GM19043 (cell line): Measurements from ENCODE around the gene GAL.

Experiments
- ATAC-seq: cut with Tn5 transposase; IDR thresholded peaks from one replicate; pipeline ENCODE4 v1.9.1; 2021; ENCODE audit warnings: low read depth; ENCODE audit not compliant: unreplicated experiment

Gene GAL

DNA sequence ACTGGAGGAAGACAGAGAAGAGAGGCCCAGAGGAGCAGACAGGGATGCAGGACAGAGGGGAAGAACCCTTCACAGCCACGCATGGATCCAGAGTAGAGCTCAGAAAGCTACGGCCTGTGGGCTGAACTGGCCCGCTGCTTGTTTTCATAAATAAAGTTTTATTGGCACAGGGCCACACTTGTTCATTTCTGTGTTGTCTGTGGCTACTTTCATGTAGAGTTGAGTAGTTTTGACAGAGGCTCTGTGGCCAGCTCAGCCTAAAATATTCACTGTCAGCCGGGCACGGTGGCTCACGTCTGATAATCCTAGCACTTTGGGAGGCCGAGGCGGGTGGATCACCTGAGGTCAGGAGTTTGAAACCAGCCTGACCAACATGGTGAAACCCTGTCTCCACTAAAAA is 26.2 kb upstream of the GAL start:
- ATAC-seq = no peak

- no peak for ATAC-seq
Measured at GRCh38 chr11:68658661-68659060, 25.7 kb upstream of the GAL start.

DNA sequence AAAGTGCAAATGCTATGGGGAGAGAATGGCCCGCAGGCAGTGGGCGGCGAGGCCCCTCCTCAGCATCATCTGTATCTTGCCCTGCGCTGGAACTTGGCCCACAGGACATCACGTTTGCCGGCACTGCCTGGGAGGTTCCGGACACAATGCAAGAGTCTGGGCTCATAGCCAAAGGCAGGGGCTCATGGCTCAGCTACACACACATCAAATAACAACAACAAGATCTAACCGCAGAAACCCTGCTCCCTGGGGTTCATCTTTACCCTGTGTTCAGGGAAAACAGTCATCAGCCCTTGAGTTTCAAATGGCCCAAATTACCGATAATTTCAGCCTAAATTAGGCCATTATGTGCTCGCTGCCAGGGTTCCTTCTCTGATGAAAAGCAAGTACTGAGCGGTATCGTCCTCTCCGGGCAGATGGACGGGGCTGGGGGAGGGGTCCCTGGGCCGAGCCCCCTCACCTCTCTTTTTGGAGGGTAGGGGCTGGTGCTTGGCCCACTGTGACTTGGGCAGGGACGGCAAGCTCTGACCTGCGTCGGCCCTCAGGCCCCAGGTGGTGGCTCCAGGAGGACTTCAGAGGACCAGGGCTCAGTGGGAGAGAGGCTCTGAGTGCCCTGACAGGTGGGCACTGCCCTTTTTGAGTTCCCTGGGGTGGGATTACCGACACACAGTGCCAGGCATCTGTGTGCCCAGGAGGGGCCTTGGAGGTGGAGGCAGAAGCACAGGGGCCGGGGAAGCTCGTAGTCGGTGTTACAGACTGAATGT is 25.0 kb upstream of the GAL start:
- no peak for ATAC-seq

- no peak for ATAC-seq
Measured at GRCh38 chr11:68660066-68660810, 24.1 kb upstream of the GAL start.

GRCh38 chr11:68661014-68661413 is 23.3 kb upstream of the GAL start:
- ATAC-seq = no peak

DNA sequence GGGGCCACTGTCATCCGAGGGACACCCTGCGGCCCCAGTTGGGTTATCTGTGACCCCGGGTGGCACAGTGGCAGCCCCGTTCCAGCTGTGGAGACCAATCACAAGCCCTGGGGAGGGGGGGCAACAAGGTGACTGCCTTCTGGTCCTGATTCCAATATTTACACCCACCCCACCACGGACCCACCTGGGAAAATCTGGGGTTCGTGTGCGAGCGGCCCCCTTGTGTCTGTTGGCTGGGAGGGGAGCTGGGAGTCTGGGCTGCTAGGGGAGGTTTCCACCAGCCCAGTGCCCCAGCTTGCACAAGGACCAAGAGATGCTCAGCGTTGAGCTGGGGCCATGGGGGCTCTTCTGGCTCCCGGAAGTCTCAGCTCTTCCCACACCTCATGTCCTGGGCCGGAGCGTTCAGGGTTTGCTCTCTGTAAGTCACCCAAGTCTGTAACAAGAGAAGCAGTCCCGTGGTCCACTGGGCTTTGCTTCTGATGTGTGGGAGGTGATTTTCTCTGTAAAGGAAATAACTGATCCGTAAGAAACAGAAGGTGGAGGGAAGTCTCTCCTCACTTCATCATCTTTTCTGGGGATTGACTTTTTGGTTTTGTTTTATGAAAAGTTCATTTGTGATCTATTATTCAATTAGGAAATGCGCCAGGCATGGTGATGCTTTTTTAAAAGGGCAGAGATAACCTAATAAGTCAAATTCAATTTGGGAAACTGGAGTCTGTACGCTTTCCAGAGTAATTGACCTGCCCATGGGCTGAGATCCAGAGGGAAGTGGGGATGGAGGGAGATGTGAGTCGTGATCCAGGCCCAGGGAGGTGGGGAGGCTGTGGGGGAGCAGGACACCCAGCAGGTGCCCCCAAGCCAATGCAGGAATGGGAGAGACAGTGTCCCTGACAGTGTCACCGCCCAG is 22.4 kb upstream of the GAL start:
- ATAC-seq = no peak

DNA sequence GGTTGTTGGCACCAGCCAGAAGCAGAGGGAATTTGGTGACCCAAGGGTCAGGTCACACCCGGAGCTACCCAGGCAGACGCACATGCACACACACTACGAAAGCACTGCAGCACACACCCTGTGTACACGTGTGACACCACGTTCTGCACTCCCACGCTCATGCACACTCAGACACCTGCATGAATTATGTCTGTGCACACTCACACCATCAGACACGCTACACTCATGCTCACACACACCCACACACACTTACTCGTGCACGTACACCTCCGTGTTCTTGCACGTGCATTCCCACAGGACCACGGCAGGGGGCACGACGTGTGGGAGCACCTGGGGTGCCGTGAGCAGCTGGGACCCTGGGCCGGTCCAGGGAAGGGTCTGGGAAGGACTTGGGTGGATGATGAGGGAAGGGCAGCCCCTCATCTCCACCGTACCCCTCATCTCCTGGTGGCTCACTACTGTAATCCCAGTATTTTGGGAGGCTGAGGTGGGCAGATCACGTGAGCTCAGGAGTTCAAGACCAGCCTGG is 20.8 kb upstream of the GAL start:
- no peak for ATAC-seq

- no peak for ATAC-seq
Measured at GRCh38 chr11:68664141-68664540, 20.2 kb upstream of the GAL start.

DNA sequence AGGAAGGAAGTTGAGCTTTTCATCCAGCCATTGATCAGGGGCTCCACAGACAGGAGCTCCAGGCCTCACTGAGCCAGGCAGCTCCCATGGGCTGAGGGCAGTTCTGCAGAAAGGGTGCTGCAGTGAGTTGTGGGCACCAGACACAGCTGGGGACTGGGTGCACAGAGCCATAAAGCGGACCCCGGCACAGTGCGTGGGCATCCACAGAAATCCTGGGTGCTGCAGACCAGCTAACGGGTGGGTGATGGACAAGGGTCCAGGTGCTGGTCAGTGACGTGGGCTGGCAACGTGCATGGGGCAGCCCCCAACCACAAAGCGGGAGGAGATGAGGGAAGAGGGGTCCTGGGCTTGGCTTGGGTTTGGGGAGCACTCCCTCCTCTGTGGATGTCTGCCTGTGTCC is 19.4 kb upstream of the GAL start:
- ATAC-seq = no peak

DNA sequence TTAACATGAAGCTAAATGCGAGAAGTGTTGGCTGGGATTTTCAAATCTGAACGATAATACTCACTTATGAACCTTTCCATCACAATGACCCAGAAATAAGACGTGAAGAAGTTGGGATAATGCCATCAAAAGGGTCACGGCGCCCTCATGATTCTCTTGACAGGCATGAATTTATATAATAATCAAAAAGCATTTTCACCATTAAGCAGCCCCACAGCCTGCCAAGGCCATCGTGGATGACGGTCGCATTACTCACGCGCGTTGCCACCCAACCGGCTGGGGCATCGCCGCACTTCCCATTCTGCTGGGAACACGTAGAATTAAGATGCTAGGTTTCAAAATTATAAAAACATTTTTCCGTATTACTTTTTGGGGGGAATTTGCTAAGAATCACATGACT is 18.9 kb upstream of the GAL start:
- ATAC-seq = no peak

DNA sequence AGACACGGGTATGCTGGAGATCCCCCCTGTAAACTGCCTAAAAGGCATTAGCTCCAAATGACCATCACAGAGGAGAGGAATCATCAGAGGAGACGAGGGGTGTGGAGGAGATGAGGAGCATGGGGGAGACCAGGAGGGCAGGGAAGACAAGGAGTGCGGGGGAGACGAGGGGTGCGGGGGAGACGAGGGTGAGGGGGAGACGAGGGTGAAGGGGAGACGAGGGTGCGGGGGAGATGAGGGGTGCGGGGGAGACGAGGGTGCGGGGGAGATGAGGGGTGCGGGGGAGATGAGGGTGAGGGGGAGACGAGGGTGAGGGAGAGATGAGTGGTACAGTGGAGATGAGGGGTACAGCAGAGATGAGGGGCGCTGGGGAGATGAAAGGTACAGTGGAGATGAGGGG is 17.5 kb upstream of the GAL start:
- no peak for ATAC-seq

GRCh38 chr11:68667511-68668500 is 16.5 kb upstream of the GAL start:
- ATAC-seq = no peak

DNA sequence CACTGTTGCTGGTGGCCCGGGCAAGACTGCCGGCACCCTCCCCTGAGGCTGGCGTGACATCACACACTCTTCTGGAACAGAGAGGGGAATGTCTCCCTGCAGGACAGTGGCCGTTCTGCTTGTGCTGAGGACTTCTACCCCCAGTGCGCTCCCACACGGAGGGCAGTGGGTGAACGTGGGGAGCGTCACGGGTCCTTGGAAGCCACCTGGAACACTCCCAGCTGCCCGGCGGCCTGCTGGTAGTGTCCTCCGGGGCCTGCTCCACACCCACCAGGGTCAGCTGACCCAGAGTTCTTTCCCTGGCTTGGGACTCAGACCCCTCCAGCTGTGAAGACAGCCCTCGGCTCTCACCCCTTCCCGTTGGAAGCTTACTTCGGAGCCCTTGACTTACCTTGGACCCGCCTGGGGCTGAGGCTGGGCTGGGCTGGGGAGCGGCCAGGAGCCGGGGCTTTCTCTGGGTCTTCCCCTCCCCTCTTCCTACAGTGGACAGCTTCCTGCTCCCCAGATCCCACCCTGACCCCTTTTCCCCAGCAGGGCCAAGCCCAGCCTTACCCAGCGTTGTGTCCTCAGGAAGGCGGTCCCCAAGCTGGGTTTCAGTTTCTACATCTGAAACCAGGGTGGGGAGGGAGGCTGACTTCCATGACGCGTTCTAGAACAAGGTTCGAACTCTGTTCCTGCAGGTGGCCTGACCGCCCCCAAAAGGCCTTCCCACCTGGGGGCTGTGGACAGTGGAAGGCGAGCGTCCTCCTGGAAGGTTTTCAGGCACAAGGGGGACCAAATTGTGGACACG is 14.8 kb upstream of the GAL start:
- ATAC-seq = no peak

GRCh38 chr11:68670208-68670992 is 13.9 kb upstream of the GAL start:
- no peak for ATAC-seq

DNA sequence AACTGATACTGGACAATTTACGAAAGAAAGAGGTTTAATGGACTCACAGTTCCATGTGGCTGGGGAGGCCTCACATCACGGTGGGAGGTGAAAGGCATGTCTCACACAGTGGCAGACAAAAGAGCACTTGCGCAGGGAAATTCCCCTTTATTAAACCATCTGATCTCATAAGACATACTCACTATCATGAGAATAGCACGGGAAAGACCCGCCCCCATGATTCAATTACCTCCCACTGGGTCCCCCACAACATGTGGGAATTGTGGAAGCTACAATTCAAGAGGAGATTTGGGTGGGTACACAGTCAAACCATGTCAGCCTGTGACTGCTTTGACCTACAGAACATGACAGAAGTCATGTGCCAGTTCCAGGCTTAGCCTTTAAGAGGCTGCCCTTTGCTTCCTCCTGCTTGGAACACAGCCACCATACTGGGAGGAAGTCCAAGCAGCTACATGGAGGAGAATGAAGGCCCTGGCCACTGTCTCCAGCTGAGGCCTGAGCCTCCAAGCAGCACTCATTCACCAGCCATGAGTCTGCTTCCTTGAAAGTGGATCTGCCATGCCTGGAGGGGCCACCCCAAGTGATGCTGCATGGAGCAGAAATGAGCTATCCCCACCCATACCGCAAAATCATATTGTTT is 10.9 kb upstream of the GAL start:
- no peak for ATAC-seq

GRCh38 chr11:68673991-68674390 is 10.4 kb upstream of the GAL start:
- ATAC-seq = no peak

GRCh38 chr11:68674461-68674860 is 9.9 kb upstream of the GAL start:
- ATAC-seq = no peak

DNA sequence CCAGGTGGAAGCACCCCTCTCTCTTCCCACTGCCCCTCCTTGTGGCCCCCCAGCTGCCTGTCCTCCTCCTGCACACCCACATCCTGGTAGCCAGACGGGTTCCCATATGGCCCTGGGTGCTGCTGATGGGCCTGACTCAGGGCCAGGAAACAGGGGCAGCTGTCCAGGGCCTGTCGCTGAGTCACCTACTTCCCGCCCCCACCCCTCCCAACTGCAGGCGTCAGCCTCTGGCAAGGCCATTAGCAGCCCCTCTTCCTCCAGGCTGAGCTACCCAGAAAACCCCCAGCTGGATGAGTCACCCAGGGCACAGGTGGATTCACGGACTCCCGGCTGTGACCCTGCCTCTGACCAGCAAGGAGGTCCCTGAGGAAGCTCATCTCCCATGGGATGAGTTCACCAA is 6.9 kb upstream of the GAL start:
- ATAC-seq = no peak
